Breast epithelium (tissue), 3 donors: ENCODE results near the gene GPR107.

ENCODE experiments used
- CTCF ChIP-seq, 3 donors: fragments of 450-650 bp; IDR thresholded peaks; one replicate each; pipeline ENCODE4 v1.5.1; 2016 to 2017; ENCODE audit warnings: antibody characterized with exemption in 3 of 3, mild to moderate bottlenecking in 3 of 3, moderate library complexity in 3 of 3
- POLR2A ChIP-seq: fragments of 450-650 bp; IDR thresholded peaks from one replicate; pipeline ENCODE4 v1.6.1; 2016; ENCODE audit warnings: antibody characterized with exemption, mild to moderate bottlenecking, moderate library complexity
- POLR2AphosphoS5 ChIP-seq, 3 donors: sonication (generic); formaldehyde crosslinking; IDR thresholded peaks; one replicate each; pipeline ENCODE4 v1.6.1; 2017; ENCODE audit warnings: antibody characterized with exemption in 3 of 3

GRCh38 chr9:130088051-130088450, 34.3 kb downstream of the GPR107 start:
- no peak for TF ChIP-seq CTCF (IDR thresholded peaks at IDR 0.05)
- TF ChIP-seq POLR2A: no peak
- no peak for TF ChIP-seq POLR2AphosphoS5 (IDR thresholded peaks at IDR 0.05)
